Measurements from ENCODE around the gene FOXE1. TPM values are rescaled to one million over a fixed set of nuclear protein-coding genes. Genes with fewer than 3 reads are reported as not detected.

Gene FOXE1
- total and polyA plus RNA-seq, 2 of the 13 experiments (the other 11 are each of a cell fraction or from before 2014, with no cell fraction given), result not detected

- TF ChIP-seq ZNF646 (CRISPR knock-in tag; IDR thresholded peaks at IDR 0.05) (no peak), ZNF597 (CRISPR knock-in tag; IDR thresholded peaks at IDR 0.05) (no peak), SATB2 (CRISPR knock-in tag; IDR thresholded peaks at IDR 0.05) (no peak), GATA4 (IDR thresholded peaks at IDR 0.05; ENCODE audit: borderline replicate concordance, low read depth) (no peak), BHLHE40 (IDR thresholded peaks at IDR 0.05; ENCODE audit: low read length) (no peak)
Measured at GRCh38 chr9:97808972-97809371, 44.1 kb upstream of the FOXE1 start (continued).
